ENCODE measurements around the gene ZMIZ1.

The ZMIZ1 gene

DNA sequence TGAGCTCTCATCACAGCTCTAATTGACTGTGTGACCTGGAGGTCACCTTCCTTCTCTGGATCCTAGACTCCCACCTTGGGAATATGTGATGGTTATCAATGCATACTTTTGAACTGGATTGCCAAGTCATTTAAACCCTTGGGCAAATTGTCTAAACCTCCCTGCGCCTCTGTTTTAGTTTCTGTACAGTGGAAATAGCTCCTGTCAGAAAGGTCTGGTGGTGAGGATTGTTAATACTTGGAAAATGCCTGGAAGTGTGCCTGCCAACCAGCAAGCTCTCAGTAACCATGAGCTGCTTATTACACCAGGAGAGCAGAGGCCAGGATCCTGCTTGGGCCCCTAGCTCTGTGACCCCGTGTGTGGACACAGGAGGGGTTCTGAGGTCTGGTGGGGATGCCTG lies 169.8 kb downstream of the ZMIZ1 start:
- DNase-seq: no peak

DNA sequence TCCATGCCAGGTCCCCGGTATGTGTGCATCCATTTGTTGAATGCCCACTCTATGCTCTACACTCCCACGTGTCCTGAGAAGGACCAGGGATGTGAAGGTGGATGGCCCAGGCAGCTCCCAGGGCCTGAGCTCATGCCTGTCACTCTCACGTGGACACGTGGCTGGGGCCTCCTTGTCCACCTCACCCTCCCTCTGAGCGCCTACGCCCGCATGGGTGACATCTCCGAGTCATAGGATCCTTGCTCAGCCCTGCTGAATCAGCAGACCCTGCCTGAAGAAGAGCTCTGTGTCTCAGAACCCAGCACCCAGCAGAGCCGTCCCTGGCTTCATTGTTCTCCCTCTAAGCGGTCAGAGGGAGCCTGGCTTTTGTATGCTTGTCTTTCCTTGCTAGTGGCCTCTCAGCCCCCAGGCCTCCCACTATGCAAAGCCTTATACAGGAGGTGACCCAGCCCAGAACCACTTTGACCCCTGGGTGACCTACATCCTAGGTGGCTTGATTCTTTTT lies 170.6 kb downstream of the ZMIZ1 start:
- no peak for DNase-seq

GRCh38 chr10:79239924-79240581 lies 171.3 kb downstream of the ZMIZ1 start:
- no peak for DNase-seq

DNA sequence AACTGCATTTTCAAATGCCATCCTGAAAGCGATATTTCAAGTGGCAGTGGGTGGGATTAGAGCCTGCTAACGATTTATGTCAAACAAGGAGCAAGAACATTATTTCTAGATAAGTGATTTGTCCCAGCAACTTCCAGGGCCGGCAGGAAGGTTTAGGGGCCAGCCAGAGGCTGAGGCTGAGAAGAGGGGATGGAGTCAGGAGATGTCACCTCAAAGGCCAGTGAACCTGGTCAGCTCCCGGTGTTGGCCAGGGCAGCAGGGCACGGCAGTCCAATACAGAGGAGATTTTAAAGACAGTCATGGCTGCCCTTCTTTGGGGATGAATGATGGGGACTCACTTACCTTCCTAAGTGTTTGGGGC lies 172.8 kb downstream of the ZMIZ1 start:
- no peak for DNase-seq

- DNase-seq: no peak
Measured at GRCh38 chr10:79241990-79242619, 173.3 kb downstream of the ZMIZ1 start.

- DNase-seq: no peak
Measured at GRCh38 chr10:79242620-79243152, 173.9 kb downstream of the ZMIZ1 start.

- DNase-seq: no peak
Measured at GRCh38 chr10:79243181-79244067, 174.7 kb downstream of the ZMIZ1 start.

- no peak for DNase-seq
Measured at GRCh38 chr10:79244068-79244442, 175.3 kb downstream of the ZMIZ1 start.

- no peak for DNase-seq
Measured at GRCh38 chr10:79244841-79245504, 176.2 kb downstream of the ZMIZ1 start.

GRCh38 chr10:79245539-79246208 lies 176.9 kb downstream of the ZMIZ1 start:
- DNase-seq: no peak

- peak; percentile 13 for DNase-seq
Measured at GRCh38 chr10:79246209-79246581, 177.4 kb downstream of the ZMIZ1 start.

GRCh38 chr10:79246606-79247275 lies 178.0 kb downstream of the ZMIZ1 start:
- DNase-seq: peak; percentile 23

DNA sequence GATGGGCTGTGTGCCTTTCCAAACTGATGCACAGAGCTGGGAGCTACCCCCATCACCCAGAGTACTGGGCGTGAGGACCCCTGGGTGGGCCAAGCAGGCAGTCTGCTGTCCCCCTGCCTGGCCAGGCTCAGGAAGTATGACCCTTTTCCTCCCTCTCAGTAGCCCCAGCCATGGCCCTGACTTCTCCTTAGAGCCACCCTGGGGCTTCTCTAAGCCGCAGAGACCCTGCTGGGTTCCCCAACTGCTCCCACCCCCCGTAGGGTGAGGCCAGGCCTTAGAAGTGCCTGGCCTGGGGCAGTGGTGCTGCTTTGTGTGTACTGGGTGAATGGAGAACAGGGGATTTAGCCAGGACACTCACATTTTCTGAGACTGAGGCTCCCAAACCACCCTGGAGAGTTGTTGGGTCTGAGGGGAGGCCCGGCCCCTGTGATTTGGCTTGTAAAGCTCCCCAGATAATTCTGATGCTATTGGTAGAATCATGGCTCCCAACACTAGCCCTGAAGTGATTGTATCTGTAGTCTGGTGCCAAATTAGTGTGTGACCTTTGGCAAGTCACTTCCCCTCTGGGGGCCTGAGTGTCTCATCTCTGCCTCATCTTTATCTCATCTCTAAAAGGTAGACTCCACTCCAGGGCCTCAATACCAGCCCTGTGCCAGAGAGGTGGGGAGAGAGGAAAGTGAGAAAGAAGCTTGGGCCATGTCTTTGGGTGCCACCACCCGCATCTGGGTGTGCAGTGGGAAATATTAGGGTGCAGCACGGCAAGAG lies 178.8 kb downstream of the ZMIZ1 start:
- DNase-seq: no peak

GRCh38 chr10:79248341-79249185 lies 179.8 kb downstream of the ZMIZ1 start:
- DNase-seq: no peak

GRCh38 chr10:79249186-79250121 lies 180.7 kb downstream of the ZMIZ1 start:
- no peak for DNase-seq

- no peak for DNase-seq
Measured at GRCh38 chr10:79250259-79250658, 181.5 kb downstream of the ZMIZ1 start.

DNA sequence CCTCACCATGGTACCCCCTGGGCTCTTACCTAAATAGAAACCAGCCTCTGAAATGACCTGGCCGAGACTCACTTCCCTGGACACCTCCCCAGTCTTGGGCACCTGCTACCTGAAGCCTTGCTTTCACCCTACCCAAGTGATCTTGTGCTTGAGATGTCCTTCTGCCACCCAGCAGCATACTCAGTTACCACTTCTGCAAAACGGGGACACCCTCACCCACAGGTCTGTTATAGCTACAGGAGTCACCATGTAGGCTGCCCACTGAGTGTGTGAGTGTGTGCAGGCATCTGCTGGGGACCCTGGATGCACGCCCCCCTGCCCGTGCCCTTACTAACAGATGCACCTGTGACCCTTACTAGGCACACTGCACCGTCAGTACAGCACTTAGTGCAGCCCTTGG lies 183.7 kb downstream of the ZMIZ1 start:
- DNase-seq: no peak

GRCh38 chr10:79252971-79253370 lies 184.2 kb downstream of the ZMIZ1 start:
- no peak for DNase-seq

- DNase-seq: no peak
Measured at GRCh38 chr10:79253704-79254103, 184.9 kb downstream of the ZMIZ1 start.
